NCI-H2081 treated with DMSO at 0.1 percent for 48 hours (cell line): ENCODE results near the gene PIBF1.
"Not testable (repeated sequence)": the region's sequence is repeated elsewhere in the genome, so short reads cannot be mapped to it uniquely, and the experiment has no call there.

Experiments used
- DNase-seq: peaks from one replicate; lab custom pipeline; 2025; lab: John Stamatoyannopoulos, UW

The PIBF1 gene

GRCh38 chr13:73018336-73018735, 236.4 kb downstream of the PIBF1 start:
- no peak for DNase-seq

- no peak for DNase-seq
Observed at GRCh38 chr13:73025217-73026012, 243.5 kb downstream of the PIBF1 start.

GRCh38 chr13:73034901-73035300, 253.0 kb downstream of the PIBF1 start:
- no peak for DNase-seq

- no peak for DNase-seq
Observed at GRCh38 chr13:73035660-73036059, 253.7 kb downstream of the PIBF1 start.

- DNase-seq = no peak
Observed at GRCh38 chr13:73036566-73036965, 254.6 kb downstream of the PIBF1 start.

GRCh38 chr13:73038064-73038463, 256.1 kb downstream of the PIBF1 start:
- no peak for DNase-seq

- DNase-seq = no peak
Observed at GRCh38 chr13:73039201-73040108, 257.5 kb downstream of the PIBF1 start.

GRCh38 chr13:73040484-73040883, 258.6 kb downstream of the PIBF1 start:
- no peak for DNase-seq

GRCh38 chr13:73040968-73041596, 259.1 kb downstream of the PIBF1 start:
- no peak for DNase-seq

GRCh38 chr13:73045031-73045430, 263.1 kb downstream of the PIBF1 start:
- DNase-seq = no peak

- DNase-seq = not testable (repeated sequence)
Observed at GRCh38 chr13:73048615-73049014, 266.7 kb downstream of the PIBF1 start.

GRCh38 chr13:73054712-73055111, 272.8 kb downstream of the PIBF1 start:
- DNase-seq = no peak

GRCh38 chr13:73055813-73056564, 274.1 kb downstream of the PIBF1 start:
- no peak for DNase-seq

GRCh38 chr13:73056565-73056962, 274.6 kb downstream of the PIBF1 start:
- DNase-seq = no peak

- no peak for DNase-seq
Observed at GRCh38 chr13:73057284-73058063, 275.5 kb downstream of the PIBF1 start.

GRCh38 chr13:73058064-73058313, 276.1 kb downstream of the PIBF1 start:
- DNase-seq = no peak

- DNase-seq = no peak
Observed at GRCh38 chr13:73058432-73058735, 276.5 kb downstream of the PIBF1 start.

GRCh38 chr13:73058736-73059459, 277.0 kb downstream of the PIBF1 start, which contains the start of gene KLF5:
KLF5 (plus strand) TSS chr13:73059005; CDS start chr13:73059328, 323 bp downstream.
- DNase-seq = no peak

GRCh38 chr13:73059460-73060250, 277.7 kb downstream of the PIBF1 start:
- no peak for DNase-seq
